GM12891 (cell line): Measurements from ENCODE around the gene RNF213.

Experiments
- PAX5 ChIP-seq: IDR thresholded peaks from 2 replicates; pipeline ENCODE4 v1.6.1; 2011; ENCODE audit warnings: low read length, moderate library complexity, mild to moderate bottlenecking; ENCODE audit not compliant: insufficient read depth, severe bottlenecking
- POLR2A ChIP-seq: IDR thresholded peaks from 2 replicates; pipeline ENCODE4 v1.6.1; 2011; ENCODE audit warnings: low read depth, low read length, control low read depth
- POLR2AphosphoS5 ChIP-seq: IDR thresholded peaks from 2 replicates; pipeline ENCODE4 v1.6.1; 2011; ENCODE audit warnings: low read depth, low read length, control low read depth
- POU2F2 ChIP-seq: IDR thresholded peaks from 2 replicates; pipeline ENCODE4 v1.6.1; 2011; ENCODE audit warnings: low read depth, mild to moderate bottlenecking, control low read depth, low read length, moderate library complexity
- TAF1 ChIP-seq: IDR thresholded peaks from 2 replicates; pipeline ENCODE4 v1.6.1; 2011; ENCODE audit warnings: low read depth, low read length, control low read depth

GRCh38 chr17:80261159-80261894, 675 bp downstream of the RNF213 start:
- TF ChIP-seq POLR2A (no peak), POLR2AphosphoS5 (no peak), PAX5 (no peak), TAF1 (no peak), POU2F2 (peak; percentile 34; the same call in 1 of the 2 replicates)
